ENCODE measurements around the gene NDUFB10.

- TF ChIP-seq POLR2AphosphoS5 (IDR thresholded peaks at IDR 0.05; ENCODE audit: low read depth, low read length) = peak; percentile 59
- TF ChIP-seq TAF1 (IDR thresholded peaks at IDR 0.05; ENCODE audit: borderline replicate concordance, insufficient read depth, low read length) = peak; percentile 84; the same call in 1 of the 2 replicates
- no peak for TF ChIP-seq FOXP2 (optimal IDR thresholded peaks at IDR 0.05; ENCODE audit: borderline replicate concordance, extremely low read depth, extremely low read length, insufficient read depth)
Observed at GRCh38 chr16:1942810-1943726, 16.3 kb upstream of the NDUFB10 start, which contains the start of gene MSRB1.

Measured in PFSK-1 (cell line).